ENCODE results near the gene RNF19B.

DNA sequence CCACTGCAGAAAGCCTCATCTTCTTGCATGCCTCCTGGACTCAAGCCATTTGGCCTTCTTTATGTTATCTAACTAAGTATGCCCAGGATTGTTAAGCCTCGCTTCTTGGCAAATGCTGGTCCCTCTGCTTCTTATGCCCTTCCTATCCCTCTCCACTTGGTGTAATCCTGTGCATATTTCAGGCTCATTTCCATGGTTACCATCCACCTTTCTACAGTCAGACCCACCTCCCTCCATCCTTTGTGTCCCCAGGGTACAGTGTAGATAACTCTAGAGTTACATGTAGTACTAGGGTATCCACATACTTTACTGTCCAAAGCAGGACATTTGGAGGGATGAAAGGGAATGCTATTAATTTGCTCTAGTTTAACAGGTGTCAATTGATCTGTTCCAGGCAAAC lies 6.5 kb upstream of the RNF19B start:
- TF ChIP-seq POLR2A (IDR thresholded peaks at IDR 0.05), result no peak
- TF ChIP-seq, protein P1, sequence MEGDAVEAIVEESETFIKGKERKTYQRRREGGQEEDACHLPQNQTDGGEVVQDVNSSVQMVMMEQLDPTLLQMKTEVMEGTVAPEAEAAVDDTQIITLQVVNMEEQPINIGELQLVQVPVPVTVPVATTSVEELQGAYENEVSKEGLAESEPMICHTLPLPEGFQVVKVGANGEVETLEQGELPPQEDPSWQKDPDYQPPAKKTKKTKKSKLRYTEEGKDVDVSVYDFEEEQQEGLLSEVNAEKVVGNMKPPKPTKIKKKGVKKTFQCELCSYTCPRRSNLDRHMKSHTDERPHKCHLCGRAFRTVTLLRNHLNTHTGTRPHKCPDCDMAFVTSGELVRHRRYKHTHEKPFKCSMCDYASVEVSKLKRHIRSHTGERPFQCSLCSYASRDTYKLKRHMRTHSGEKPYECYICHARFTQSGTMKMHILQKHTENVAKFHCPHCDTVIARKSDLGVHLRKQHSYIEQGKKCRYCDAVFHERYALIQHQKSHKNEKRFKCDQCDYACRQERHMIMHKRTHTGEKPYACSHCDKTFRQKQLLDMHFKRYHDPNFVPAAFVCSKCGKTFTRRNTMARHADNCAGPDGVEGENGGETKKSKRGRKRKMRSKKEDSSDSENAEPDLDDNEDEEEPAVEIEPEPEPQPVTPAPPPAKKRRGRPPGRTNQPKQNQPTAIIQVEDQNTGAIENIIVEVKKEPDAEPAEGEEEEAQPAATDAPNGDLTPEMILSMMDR (IDR thresholded peaks at IDR 0.05), result no peak

Measured in vagina (tissue), 2 donors.